Measurements from ENCODE around the gene UTS2B.

Gene UTS2B

DNA sequence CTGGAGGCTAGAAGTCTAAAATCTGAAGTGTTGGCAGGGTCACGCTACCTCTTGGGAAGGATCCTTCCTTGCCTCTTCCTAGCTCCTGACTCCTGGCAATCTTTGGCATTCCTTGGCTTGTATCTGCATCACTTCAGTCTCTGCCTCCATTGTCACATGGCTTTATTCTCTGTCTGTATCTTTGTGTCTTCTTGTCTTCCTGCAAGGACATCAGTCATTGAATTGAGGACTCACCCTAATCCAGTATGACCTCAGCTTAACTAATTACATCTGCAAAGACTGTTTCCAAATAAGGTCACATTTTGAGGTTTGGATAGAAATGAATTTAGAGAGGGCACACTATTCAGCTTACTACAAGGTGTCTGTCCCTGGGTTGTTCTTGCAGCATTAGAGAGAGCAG lies 31.1 kb upstream of the UTS2B start:
- TF ChIP-seq, protein P1, sequence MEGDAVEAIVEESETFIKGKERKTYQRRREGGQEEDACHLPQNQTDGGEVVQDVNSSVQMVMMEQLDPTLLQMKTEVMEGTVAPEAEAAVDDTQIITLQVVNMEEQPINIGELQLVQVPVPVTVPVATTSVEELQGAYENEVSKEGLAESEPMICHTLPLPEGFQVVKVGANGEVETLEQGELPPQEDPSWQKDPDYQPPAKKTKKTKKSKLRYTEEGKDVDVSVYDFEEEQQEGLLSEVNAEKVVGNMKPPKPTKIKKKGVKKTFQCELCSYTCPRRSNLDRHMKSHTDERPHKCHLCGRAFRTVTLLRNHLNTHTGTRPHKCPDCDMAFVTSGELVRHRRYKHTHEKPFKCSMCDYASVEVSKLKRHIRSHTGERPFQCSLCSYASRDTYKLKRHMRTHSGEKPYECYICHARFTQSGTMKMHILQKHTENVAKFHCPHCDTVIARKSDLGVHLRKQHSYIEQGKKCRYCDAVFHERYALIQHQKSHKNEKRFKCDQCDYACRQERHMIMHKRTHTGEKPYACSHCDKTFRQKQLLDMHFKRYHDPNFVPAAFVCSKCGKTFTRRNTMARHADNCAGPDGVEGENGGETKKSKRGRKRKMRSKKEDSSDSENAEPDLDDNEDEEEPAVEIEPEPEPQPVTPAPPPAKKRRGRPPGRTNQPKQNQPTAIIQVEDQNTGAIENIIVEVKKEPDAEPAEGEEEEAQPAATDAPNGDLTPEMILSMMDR (IDR thresholded peaks at IDR 0.05; ENCODE audit: low read depth, low read length), result no peak
- no peak for DNase-seq (ENCODE audit: extremely low read depth, low read depth)

- DNase-seq (ENCODE audit: extremely low read depth, low read depth), result no peak
- TF ChIP-seq, protein P1 (IDR thresholded peaks at IDR 0.05; ENCODE audit: low read depth, low read length), result no peak
Measured at GRCh38 chr3:191360620-191361019, 30.3 kb upstream of the UTS2B start.

GRCh38 chr3:191358929-191359328 lies 28.6 kb upstream of the UTS2B start:
- no peak for DNase-seq (ENCODE audit: extremely low read depth, low read depth)
- TF ChIP-seq, protein P1 (IDR thresholded peaks at IDR 0.05; ENCODE audit: low read depth, low read length), result no peak

GRCh38 chr3:191357909-191358308 lies 27.6 kb upstream of the UTS2B start:
- DNase-seq (ENCODE audit: extremely low read depth, low read depth), result no peak
- TF ChIP-seq, protein P1 (IDR thresholded peaks at IDR 0.05; ENCODE audit: low read depth, low read length), result no peak

GRCh38 chr3:191356631-191357439 lies 26.5 kb upstream of the UTS2B start:
- no peak for DNase-seq (ENCODE audit: extremely low read depth, low read depth)
- TF ChIP-seq, protein P1 (IDR thresholded peaks at IDR 0.05; ENCODE audit: low read depth, low read length), result no peak

- TF ChIP-seq, protein P1 (IDR thresholded peaks at IDR 0.05; ENCODE audit: low read depth, low read length), result no peak
Measured at GRCh38 chr3:191355406-191355805, 25.1 kb upstream of the UTS2B start.

GRCh38 chr3:191353022-191353777 lies 22.9 kb upstream of the UTS2B start:
- TF ChIP-seq, protein P1 (IDR thresholded peaks at IDR 0.05; ENCODE audit: low read depth, low read length), result no peak
- DNase-seq (ENCODE audit: extremely low read depth, low read depth), result no peak

More at GRCh38 chr3:191355406-191355805, 25.1 kb upstream of the UTS2B start:
- DNase-seq (ENCODE audit: extremely low read depth, low read depth), result no peak
